IMR-90 (cell line): Measurements from ENCODE around the gene ZMIZ2. TPM values are rescaled to one million over a fixed set of nuclear protein-coding genes. Genes with fewer than 3 reads are reported as not detected.

ENCODE experiments used
- ATAC-seq: fragments of 200-7000 bp; cut with Tn5 transposase; 2 replicates; pipeline ENCODE4 v1.9.1; 2020; ENCODE audit warnings: low read depth, mild to moderate bottlenecking, moderate library complexity
- BruUV-seq: library from RNA; stranded (reverse); fragments of 400-500 nt; replicated peaks from 2 replicates; lab custom pipeline; 2021; lab: Mats Ljungman, UMichigan
- CTCF ChIA-PET: fragments of 300-600 bp; formaldehyde crosslinking; extraction: SDS; loops from one replicate; lab custom pipeline; 2021; ENCODE audit warnings: antibody characterized with exemption; lab: Yijun Ruan, JAX
- POLR2A ChIA-PET: fragments of 300-600 bp; sonication (Branson Sonifier 250); formaldehyde crosslinking; loops from one replicate; lab custom pipeline; 2022; ENCODE audit warnings: antibody characterized with exemption; ENCODE audit not compliant: unreplicated experiment; lab: Charles Lee
- DNase-seq: peaks from one replicate; pipeline ENCODE4 v3.0.0; 2013
- H2AFZ ChIP-seq: replicated peaks from 2 replicates; pipeline ENCODE3; 2013; ENCODE audit warnings: low read length, mild to moderate bottlenecking; ENCODE audit not compliant: poor library complexity
- H2AK5ac ChIP-seq: 2 replicates; pipeline ENCODE4 v1.6.1; 2013; ENCODE audit warnings: low read depth, low read length, inconsistent platforms
- H2AK9ac ChIP-seq: replicated peaks from 2 replicates; pipeline ENCODE3; 2013; ENCODE audit warnings: mild to moderate bottlenecking, low read depth, low read length, moderate library complexity; ENCODE audit not compliant: poor library complexity
- H2BK120ac ChIP-seq: 2 replicates; pipeline ENCODE4 v1.6.1; 2013; ENCODE audit warnings: low read depth, low read length, inconsistent platforms
- H2BK15ac ChIP-seq: 3 replicates; pipeline ENCODE4 v1.6.1; 2013; ENCODE audit warnings: low read depth, low read length, inconsistent platforms
- H2BK20ac ChIP-seq: 2 replicates; pipeline ENCODE4 v1.6.1; 2013; ENCODE audit warnings: low read depth, mild to moderate bottlenecking, inconsistent platforms, low read length, moderate library complexity
- H2BK5ac ChIP-seq: 2 replicates; pipeline ENCODE4 v1.6.1; 2013; ENCODE audit warnings: mild to moderate bottlenecking, low read depth, low read length, inconsistent platforms; ENCODE audit not compliant: poor library complexity, severe bottlenecking
- H3K14ac ChIP-seq: replicated peaks from 2 replicates; pipeline ENCODE4 v1.6.1; 2013; ENCODE audit warnings: low read depth, low read length, inconsistent platforms
- H3K18ac ChIP-seq: 2 replicates; pipeline ENCODE4 v1.6.1; 2013; ENCODE audit warnings: low read depth, low read length, control low read depth
- H3K23ac ChIP-seq: 2 replicates; pipeline ENCODE4 v1.6.1; 2013; ENCODE audit warnings: low read depth, low read length, inconsistent platforms
- H3K27ac ChIP-seq: 2 replicates; pipeline ENCODE4 v1.5.1; 2013; ENCODE audit warnings: mild to moderate bottlenecking, control low read depth, low read length; ENCODE audit not compliant: insufficient read depth
- H3K27me3 ChIP-seq: 2 replicates; pipeline ENCODE4 v1.6.1; 2013; ENCODE audit warnings: low read length; ENCODE audit not compliant: control insufficient read depth, insufficient read depth
- H3K36me3 ChIP-seq: 2 replicates; pipeline ENCODE4 v1.6.1; 2013; ENCODE audit warnings: low read length, mixed read lengths; ENCODE audit not compliant: control insufficient read depth, insufficient read depth
- H3K4ac ChIP-seq: 2 replicates; pipeline ENCODE4 v1.6.1; 2013; ENCODE audit warnings: low read depth, low read length, inconsistent platforms
- H3K4me1 ChIP-seq: 2 replicates; pipeline ENCODE4 v1.6.1; 2013; ENCODE audit warnings: low read length, mixed read lengths; ENCODE audit not compliant: control insufficient read depth, insufficient read depth
- H3K4me2 ChIP-seq: 2 replicates; pipeline ENCODE4 v1.6.1; 2013; ENCODE audit warnings: low read depth, mild to moderate bottlenecking, control low read depth, low read length, moderate library complexity
- H3K4me3 ChIP-seq: 2 replicates; pipeline ENCODE4 v1.5.1; 2013; ENCODE audit warnings: low read depth, mild to moderate bottlenecking, control low read depth, low read length, moderate library complexity; ENCODE audit not compliant: insufficient read depth
- H3K56ac ChIP-seq: 2 replicates; pipeline ENCODE4 v1.6.1; 2013; ENCODE audit warnings: low read length, inconsistent platforms; ENCODE audit not compliant: insufficient read depth; ENCODE audit errors: extremely low read depth
- H3K79me1 ChIP-seq, 2 experiments: 2 replicates each; pipeline ENCODE4 v1.6.1; 2013; ENCODE audit warnings: low read length in 2 of 2, inconsistent platforms in 1 of 2, low read depth in 1 of 2
- H3K9ac ChIP-seq: 2 replicates; pipeline ENCODE4 v1.6.1; 2013; ENCODE audit warnings: low read depth, low read length, control low read depth
- H3K9me1 ChIP-seq: 2 replicates; pipeline ENCODE4 v1.6.1; 2013; ENCODE audit warnings: low read length, inconsistent platforms; ENCODE audit not compliant: insufficient read depth
- H3K9me3 ChIP-seq: 2 replicates; pipeline ENCODE4 v1.6.1; 2013; ENCODE audit warnings: low read length; ENCODE audit not compliant: control insufficient read depth, insufficient read depth
- H4K20me1 ChIP-seq: 2 replicates; pipeline ENCODE4 v1.6.1; 2013; ENCODE audit warnings: low read length, inconsistent platforms; ENCODE audit not compliant: insufficient read depth
- H4K5ac ChIP-seq: 2 replicates; pipeline ENCODE4 v1.6.1; 2013; ENCODE audit warnings: mild to moderate bottlenecking, low read depth, low read length, control low read depth
- H4K8ac ChIP-seq, 2 experiments: 2 replicates each; pipeline ENCODE4 v1.6.1; 2013; ENCODE audit warnings: low read depth in 2 of 2, low read length in 2 of 2, control low read depth in 1 of 2, inconsistent platforms in 1 of 2
- H4K91ac ChIP-seq: 2 replicates; pipeline ENCODE4 v1.6.1; 2013; ENCODE audit warnings: low read depth, low read length, inconsistent platforms; ENCODE audit not compliant: insufficient read depth
- CEBPB ChIP-seq: IDR thresholded peaks from 2 replicates; pipeline ENCODE4 v1.6.1; 2012; ENCODE audit warnings: low read depth, low read length, improper control_type of control experiment
- ELK1 ChIP-seq: fragments of 150-350 bp; IDR thresholded peaks from 2 replicates; pipeline ENCODE4 v1.6.1; 2016; ENCODE audit warnings: low read depth, mild to moderate bottlenecking, low read length, moderate library complexity, borderline replicate concordance
- FOS ChIP-seq: fragments of 150-350 bp; IDR thresholded peaks from 2 replicates; pipeline ENCODE4 v1.6.1; 2016; ENCODE audit warnings: low read depth, low read length
- MAZ ChIP-seq: IDR thresholded peaks from 2 replicates; pipeline ENCODE4 v1.6.1; 2012; ENCODE audit warnings: low read depth, mild to moderate bottlenecking, low read length, improper control_type of control experiment, moderate library complexity, borderline replicate concordance
- MXI1 ChIP-seq: IDR thresholded peaks from 2 replicates; pipeline ENCODE4 v1.6.1; 2012; ENCODE audit warnings: low read depth, mild to moderate bottlenecking, low read length, moderate library complexity, borderline replicate concordance
- RAD21 ChIP-seq: IDR thresholded peaks from 2 replicates; pipeline ENCODE4 v1.6.1; 2012; ENCODE audit warnings: low read length, improper control_type of control experiment
- RCOR1 ChIP-seq: IDR thresholded peaks from 2 replicates; pipeline ENCODE4 v1.6.1; 2012; ENCODE audit warnings: mild to moderate bottlenecking, low read length, improper control_type of control experiment; ENCODE audit not compliant: insufficient replicate concordance
- RFX5 ChIP-seq: IDR thresholded peaks from 2 replicates; pipeline ENCODE4 v1.8.0; 2012; ENCODE audit warnings: low read depth, mild to moderate bottlenecking, low read length, moderate library complexity
- USF2 ChIP-seq: fragments of 150-350 bp; IDR thresholded peaks from 2 replicates; pipeline ENCODE4 v1.6.1; 2017; ENCODE audit warnings: mild to moderate bottlenecking, antibody characterized with exemption, low read length, low read depth
- WGBS, 2 experiments: methylation state at CpG; one replicate each; pipeline versions ENCODE4 v1.1.5 to v1.1.7; 2013; ENCODE audit warnings: missing lambda C conversion rate in 2 of 2; ENCODE audit not compliant: insufficient read length in 1 of 2; ENCODE audit errors: extremely low coverage in 2 of 2; 5-methylcytosine and 5-hydroxymethylcytosine counted together
- dilution Hi-C: fragments of 300-500 bp; cut with HindIII; formaldehyde crosslinking; loops from one replicate; pipeline ENCODE4 v1.14.3; 2018; ENCODE audit warnings: low sequenced_read_pairs; ENCODE audit not compliant: unreplicated experiment
- in situ Hi-C: fragments of 300-500 bp; cut with MboI; formaldehyde crosslinking; loops from 3 replicates; pipeline ENCODE4 v1.14.3; 2019; ENCODE audit warnings: low sequenced_read_pairs, inconsistent platforms, mixed read lengths
- intact Hi-C: fragments of 100-400 bp; cut with micrococcal nuclease; formaldehyde crosslinking; loops from 2 replicates; pipeline ENCODE4 v1.10.0; 2022
- polyA plus RNA-seq, 3 experiments: library from polyadenylated mRNA; depleted of rRNA; stranded (reverse); fragments of >200 nt; gene quantifications; 2 replicates each; pipeline ENCODE4 v1.2.3, GENCODE V29; 2012; ENCODE audit warnings: low replicate concordance in 1 of 3
- total RNA-seq: library from RNA; depleted of rRNA; stranded (reverse); fragments of >200 nt; gene quantifications from 2 replicates; pipeline ENCODE4 v1.2.3, GENCODE V29; 2012

The ZMIZ2 gene
- total and polyA plus RNA-seq, 2 of the 4 experiments (the other 2 are of a cell fraction) = 3.0 to 24.0 TPM

GRCh38 chr7:44713141-44713540, 35.5 kb upstream of the ZMIZ2 start:
- Histone ChIP-seq H2AK9ac (no peak overlapping the region), H3K4me1 (peaks cover 3% of the 10 kb centered on the region), H3K18ac (no peak overlapping the region), H4K20me1 (no peaks in the 10 kb centered on the region), H3K36me3 (peaks cover 11% of the 10 kb centered on the region; the same call in 1 of the 2 replicates), H4K8ac (no peak overlapping the region), H3K79me1 (no peaks in the 10 kb centered on the region), H3K4me3 (no peak overlapping the region), H4K91ac (no peak overlapping the region), H2BK20ac (no peak overlapping the region), H2BK5ac (no peak overlapping the region), H3K4ac (no peak overlapping the region), H3K4me2 (no peak overlapping the region), H3K14ac (no peak overlapping the region), H3K27ac (no peak overlapping the region), H3K23ac (no peak overlapping the region), H3K27me3 (no peaks in the 10 kb centered on the region), H2BK15ac (no peak overlapping the region), H2AFZ (no peak overlapping the region), H3K9me3 (no peaks in the 10 kb centered on the region), H2AK5ac (no peak overlapping the region), H3K9me1 (peaks cover 11% of the 10 kb centered on the region), H3K56ac (no peak overlapping the region), H2BK120ac (no peak overlapping the region), H3K9ac (no peak overlapping the region), H4K5ac (no peak overlapping the region)
- WGBS, 2 experiments = 90% methylated on average over 2 of the region's 2 CpGs; no CpG with 5 or more reads in 1 of the 2 experiments
- no peak for TF ChIP-seq ELK1
- TF ChIP-seq MAZ = no peak
- no peak for TF ChIP-seq FOS
- TF ChIP-seq RAD21 = no peak
- no peak for TF ChIP-seq USF2
- TF ChIP-seq CEBPB = no peak
- TF ChIP-seq MXI1 = no peak
- TF ChIP-seq RCOR1 = no peak
- TF ChIP-seq RFX5 = no peak
- ChIA-PET POLR2A (no interaction called here), CTCF (no interaction called here)
- dilution Hi-C loops = no loop called here
- no TSS peak for BruUV-seq
- no peak for ATAC-seq
- no peak for DNase-seq
- intact Hi-C loops = no loop called here
- in situ Hi-C loops = no loop called here
